ENCODE results near the gene ATXN1L. TPM values are rescaled to one million over a fixed set of nuclear protein-coding genes. Genes with fewer than 3 reads are reported as not detected.

Gene ATXN1L
- 7.6 and 14.2 TPM in 2 replicates for total RNA-seq

GRCh38 chr16:71845639-71846430 is at the start of gene ATXN1L:
Gene ATXN1L, plus strand, starts transcription at chr16:71845976. Its CDS starts 3,765 bp downstream, at chr16:71849741.

DNA sequence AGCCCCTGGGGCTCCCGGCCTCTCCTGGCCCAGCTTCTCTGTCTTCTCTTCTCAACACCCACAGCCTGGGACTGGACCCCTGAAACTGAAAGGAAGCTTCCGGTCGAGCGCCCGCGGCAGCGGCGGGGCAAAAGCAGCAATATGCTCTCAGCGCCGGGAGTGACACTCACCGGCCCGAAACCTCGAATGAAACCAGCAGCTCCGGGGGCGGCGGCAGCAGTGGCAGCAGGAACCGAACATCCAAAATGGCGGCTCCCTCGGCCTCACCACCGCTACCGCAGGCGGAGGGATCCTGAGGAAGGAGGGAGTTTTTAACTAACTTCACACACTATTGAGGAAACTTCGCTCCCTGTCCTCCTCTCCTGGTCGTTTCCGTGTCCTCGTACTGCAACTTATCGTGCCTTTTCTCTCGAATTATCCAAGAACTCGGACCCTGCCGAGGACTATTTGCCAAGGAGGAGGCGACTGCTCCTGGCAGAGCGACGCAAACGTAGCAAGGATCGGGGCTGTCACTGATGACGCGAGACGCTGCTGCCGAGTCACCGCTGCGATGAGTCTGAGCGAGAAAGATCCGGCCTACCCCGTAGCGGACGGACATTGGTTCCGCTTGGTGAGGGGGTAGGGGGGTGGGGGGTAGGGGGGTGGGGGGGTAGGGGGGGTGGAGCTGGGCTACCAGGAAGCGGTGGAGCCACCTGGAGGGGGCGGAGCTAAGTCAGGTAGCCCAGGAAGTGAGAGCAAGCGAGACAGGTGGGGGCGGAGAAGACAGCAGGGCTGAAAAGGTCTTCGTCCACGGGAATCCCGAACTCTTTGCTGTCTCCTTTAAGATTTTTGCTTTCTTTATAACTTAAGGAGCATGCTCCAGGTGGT is 37.0 kb upstream of the ATXN1L start, which contains the start of gene AP1G1:
Gene AP1G1, minus strand, starts transcription at position 242 of the 867 bp plus-strand sequence. CDS start 19,355 bp downstream, outside the sequence.

GRCh38 chr16:71883849-71884638 is 38.3 kb downstream of the ATXN1L start, which contains the start of gene ZNF821:
Gene ZNF821, minus strand, starts transcription at chr16:71884182. Its CDS starts 4,236 bp downstream, at chr16:71879946.

GRCh38 chr16:71894921-71895678 is 49.3 kb downstream of the ATXN1L start, which contains the start of gene IST1:
Gene IST1, plus strand, starts transcription at chr16:71895531. Its CDS starts 20,110 bp downstream, at chr16:71915641.

Other genes starting within 250 kb of the ATXN1L start
- 0.52 TPM in 1 of 2 replicates, not detected in the other for gene MARVELD3, start 219.8 kb upstream of the ATXN1L start, total RNA-seq
- gene PHLPP2, start 121.3 kb upstream of the ATXN1L start, total RNA-seq = 5.0 and 6.8 TPM in 2 replicates
- gene AP1G1, start 37.1 kb upstream of the ATXN1L start, total RNA-seq = 39.7 and 53.9 TPM in 2 replicates
- gene ZNF821, start 38.2 kb downstream of the ATXN1L start, total RNA-seq = 12.0 and 17.1 TPM in 2 replicates
- 131 and 199 TPM in 2 replicates for gene IST1, start 49.6 kb downstream of the ATXN1L start, total RNA-seq
- not detected in 2 replicates for gene PKD1L3, start 154.4 kb downstream of the ATXN1L start, total RNA-seq
- 4.2 and 4.8 TPM in 2 replicates for gene DHODH, start 162.8 kb downstream of the ATXN1L start, total RNA-seq
- 1.9 TPM in 1 of 2 replicates, not detected in the other for gene HP, start 208.5 kb downstream of the ATXN1L start, total RNA-seq
- not detected in 2 replicates for gene HPR, start 217.2 kb downstream of the ATXN1L start, total RNA-seq
- 6.3 and 10.1 TPM in 2 replicates for gene TXNL4B, start 247.6 kb downstream of the ATXN1L start, total RNA-seq
- 30.3 and 32.7 TPM in 2 replicates for gene DHX38, start 247.9 kb downstream of the ATXN1L start, total RNA-seq